H1 (cell line): ENCODE measurements around the gene AKAP12. TPM values are rescaled to one million over a fixed set of nuclear protein-coding genes. Genes with fewer than 3 reads are reported as not detected.

Source experiments
- CTCF ChIA-PET: fragments of 300-600 bp; sonication (Branson Sonifier 250); formaldehyde crosslinking; loops from one replicate; lab custom pipeline; 2021; ENCODE audit not compliant: partially characterized antibody; lab: Charles Lee
- POLR2A ChIA-PET: fragments of 300-600 bp; sonication (Branson Sonifier 250); formaldehyde crosslinking; loops from one replicate; lab custom pipeline; 2021; ENCODE audit warnings: inconsistent platforms; ENCODE audit not compliant: partially characterized antibody; lab: Charles Lee
- DNase-seq, 2 experiments: peaks; one replicate each; pipeline versions ENCODE4 v3.0.0 to v3.0.0-alpha.2; 2010 to 2022; ENCODE audit warnings: low spot score in 2 of 2, low read depth in 1 of 2, mixed read lengths in 1 of 2
- FAIRE-seq: peaks from 2 replicates; lab custom pipeline; 2011; peaks lifted over from hg19 to GRCh38; lab: Jason Lieb, UNC
- H2AFZ ChIP-seq: 2 replicates; pipeline ENCODE4 v1.8.1; 2012; ENCODE audit warnings: low read length, inconsistent platforms
- H2AK5ac ChIP-seq: 2 replicates; pipeline ENCODE4 v1.6.1; 2013; ENCODE audit warnings: low read depth, low read length
- H2BK120ac ChIP-seq: replicated peaks from 2 replicates; pipeline ENCODE3; 2013; ENCODE audit warnings: low read depth, low read length, inconsistent platforms
- H2BK12ac ChIP-seq: 2 replicates; pipeline ENCODE4 v1.6.1; 2013; ENCODE audit warnings: low read depth, low read length
- H2BK15ac ChIP-seq: 2 replicates; pipeline ENCODE4 v1.6.1; 2013; ENCODE audit warnings: low read length
- H2BK20ac ChIP-seq: 2 replicates; pipeline ENCODE4 v1.6.1; 2013; ENCODE audit warnings: low read length
- H2BK5ac ChIP-seq: 2 replicates; pipeline ENCODE4 v1.6.1; 2013; ENCODE audit warnings: low read depth, low read length
- H3K14ac ChIP-seq: 2 replicates; pipeline ENCODE4 v1.6.1; 2013; ENCODE audit warnings: inconsistent platforms; ENCODE audit not compliant: insufficient read length
- H3K18ac ChIP-seq: 2 replicates; pipeline ENCODE4 v1.6.1; 2013; ENCODE audit warnings: low read length; ENCODE audit errors: extremely low read depth
- H3K23ac ChIP-seq: 2 replicates; pipeline ENCODE4 v1.6.1; 2013; ENCODE audit warnings: inconsistent platforms; ENCODE audit not compliant: insufficient read length
- H3K23me2 ChIP-seq: 2 replicates; pipeline ENCODE4 v1.6.1; 2013; ENCODE audit warnings: low read depth, low read length
- H3K27ac ChIP-seq: 2 replicates; pipeline ENCODE4 v1.6.1; 2011; ENCODE audit warnings: low read depth, low read length, inconsistent platforms
- H3K27me3 ChIP-seq, 4 experiments: replicated peaks in 1 of 4; 1 replicate in 1 of 4; 2 replicates in 3 of 4; pipeline versions ENCODE4 v1.6.1 to v1.8.1; 2011 to 2013; ENCODE audit warnings: low read length in 3 of 4, mild to moderate bottlenecking in 3 of 4, inconsistent platforms in 2 of 4, mixed read lengths in 2 of 4, moderate library complexity in 1 of 4; ENCODE audit not compliant: control insufficient read depth in 3 of 4, insufficient read depth in 3 of 4; ENCODE audit errors: extremely low read depth in 1 of 4
- H3K36me3 ChIP-seq, 4 experiments: 2 replicates each; pipeline versions ENCODE4 v1.6.1 to v1.8.1; 2011 to 2013; ENCODE audit warnings: mild to moderate bottlenecking in 4 of 4, low read length in 3 of 4, moderate library complexity in 2 of 4, control low read depth in 1 of 4, inconsistent platforms in 1 of 4; ENCODE audit not compliant: insufficient read depth in 4 of 4, control insufficient read depth in 2 of 4
- H3K4ac ChIP-seq: replicated peaks from 2 replicates; pipeline ENCODE3; 2013; ENCODE audit warnings: low read length, low read depth, mixed read lengths, inconsistent platforms; ENCODE audit not compliant: insufficient read length
- H3K4me1 ChIP-seq, 4 experiments: replicated peaks in 1 of 4; 1 replicate in 1 of 4; 2 replicates in 3 of 4; pipeline versions ENCODE4 v1.6.1 to v1.8.1; 2011 to 2013; ENCODE audit warnings: low read length in 3 of 4, inconsistent platforms in 2 of 4, mixed read lengths in 1 of 4; ENCODE audit not compliant: insufficient read depth in 4 of 4, control insufficient read depth in 3 of 4
- H3K4me2 ChIP-seq, 2 experiments: 2 replicates each; pipeline versions ENCODE4 v1.6.1 to v1.8.1; 2011 to 2013; ENCODE audit warnings: low read depth in 2 of 2, low read length in 2 of 2, control low read depth in 1 of 2, inconsistent platforms in 1 of 2, mild to moderate bottlenecking in 1 of 2; ENCODE audit not compliant: insufficient read depth in 1 of 2
- H3K4me3 ChIP-seq, 4 experiments: fragments of 200-600, 300-600 bp in 1 of 4; sonication (generic), shearing (Covaris generic), sonication (Bioruptor Twin) in 1 of 4; 2 replicates each; pipeline versions ENCODE4 v1.5.1 to v1.8.1; 2011 to 2016; ENCODE audit warnings: low read length in 4 of 4, low read depth in 3 of 4, control low read depth in 2 of 4, inconsistent platforms in 2 of 4, mild to moderate bottlenecking in 2 of 4, mixed read lengths in 1 of 4, moderate library complexity in 1 of 4; ENCODE audit not compliant: insufficient read depth in 2 of 4; ENCODE audit errors: extremely low read depth in 1 of 4
- H3K56ac ChIP-seq: replicated peaks from 2 replicates; pipeline ENCODE3; 2013; ENCODE audit warnings: low read depth, mild to moderate bottlenecking, mixed read lengths, low read length, inconsistent platforms; ENCODE audit not compliant: insufficient read length
- H3K79me1 ChIP-seq: 2 replicates; pipeline ENCODE4 v1.6.1; 2013; ENCODE audit warnings: low read depth, low read length, control low read depth
- H3K79me2 ChIP-seq, 2 experiments: 2 replicates each; pipeline versions ENCODE4 v1.6.1 to v1.8.1; 2012 to 2013; ENCODE audit warnings: low read length in 2 of 2, mild to moderate bottlenecking in 2 of 2, inconsistent platforms in 1 of 2; ENCODE audit not compliant: insufficient read depth in 2 of 2, control insufficient read depth in 1 of 2
- H3K9ac ChIP-seq, 4 experiments: replicated peaks in 1 of 4; 1 replicate in 1 of 4; 2 replicates in 3 of 4; pipeline versions ENCODE4 v1.6.1 to v1.8.1; 2011 to 2013; ENCODE audit warnings: low read depth in 3 of 4, low read length in 3 of 4, control low read depth in 2 of 4, mild to moderate bottlenecking in 2 of 4, moderate library complexity in 2 of 4, inconsistent platforms in 1 of 4; ENCODE audit errors: extremely low read depth in 1 of 4
- H3K9me3 ChIP-seq, 2 experiments: 2 replicates each; pipeline versions ENCODE4 v1.6.1 to v1.8.1; 2012 to 2013; ENCODE audit warnings: mild to moderate bottlenecking in 2 of 2, moderate library complexity in 2 of 2, control low read depth in 1 of 2, inconsistent platforms in 1 of 2, low read depth in 1 of 2, low read length in 1 of 2, mixed read lengths in 1 of 2; ENCODE audit not compliant: insufficient read depth in 2 of 2
- H4K20me1 ChIP-seq, 2 experiments: replicated peaks in 1 of 2; 2 replicates each; pipeline versions ENCODE3 to v1.8.1; 2011 to 2013; ENCODE audit warnings: inconsistent platforms in 2 of 2, low read length in 2 of 2, mild to moderate bottlenecking in 1 of 2; ENCODE audit not compliant: insufficient read depth in 2 of 2, control insufficient read depth in 1 of 2
- H4K5ac ChIP-seq: 2 replicates; pipeline ENCODE4 v1.6.1; 2013; ENCODE audit warnings: low read length, low read depth, mixed read lengths, inconsistent platforms; ENCODE audit not compliant: insufficient read length
- H4K8ac ChIP-seq: 2 replicates; pipeline ENCODE4 v1.8.0; 2013; ENCODE audit warnings: mild to moderate bottlenecking, moderate library complexity, low read length, inconsistent platforms; ENCODE audit not compliant: insufficient read depth; ENCODE audit errors: extremely low read depth
- H4K91ac ChIP-seq: replicated peaks from 2 replicates; pipeline ENCODE3; 2013; ENCODE audit warnings: low read length, mixed read lengths, inconsistent platforms; ENCODE audit not compliant: insufficient read length
- CEBPB ChIP-seq: IDR thresholded peaks from 2 replicates; pipeline ENCODE4 v1.6.1; 2012; ENCODE audit warnings: low read depth, low read length
- CTBP2 ChIP-seq: IDR thresholded peaks from 2 replicates; pipeline ENCODE4 v1.7.0; 2011; ENCODE audit warnings: borderline replicate concordance, mild to moderate bottlenecking, moderate library complexity, mixed read lengths, low read length; ENCODE audit not compliant: insufficient read depth, insufficient read length
- EP300 ChIP-seq, 2 experiments: IDR thresholded peaks; 1 replicate in 1 of 2; 2 replicates in 1 of 2; pipeline ENCODE4 v1.6.1; 2011 to 2012; ENCODE audit warnings: low read depth in 2 of 2, low read length in 2 of 2, mild to moderate bottlenecking in 2 of 2, borderline replicate concordance in 1 of 2, inconsistent platforms in 1 of 2, moderate library complexity in 1 of 2
- KDM4A ChIP-seq: IDR thresholded peaks from one replicate; pipeline ENCODE4 v1.7.1; 2012; ENCODE audit warnings: low read depth, mild to moderate bottlenecking, moderate library complexity, low read length, inconsistent platforms; ENCODE audit not compliant: severe bottlenecking
- NRF1 ChIP-seq: IDR thresholded peaks from 2 replicates; pipeline ENCODE4 v1.6.1; 2011; ENCODE audit warnings: mild to moderate bottlenecking, low read depth, low read length, improper control_type of control experiment
- POLR2AphosphoS5 ChIP-seq: IDR thresholded peaks from 2 replicates; pipeline ENCODE4 v1.6.1; 2011; ENCODE audit warnings: low read depth, low read length
- RFX5 ChIP-seq: IDR thresholded peaks from 2 replicates; pipeline ENCODE4 v1.6.1; 2011; ENCODE audit warnings: low read depth, low read length, improper control_type of control experiment, borderline replicate concordance
- RNF2 ChIP-seq: fragments of 200-900, 300-1000 bp; sonication (generic); IDR thresholded peaks from 2 replicates; pipeline ENCODE4 v1.7.1; 2016; ENCODE audit warnings: borderline replicate concordance, low read depth, mild to moderate bottlenecking, antibody characterized with exemption, low read length; ENCODE audit not compliant: poor library complexity, severe bottlenecking; ENCODE audit errors: missing control alignments
- RXRA ChIP-seq: IDR thresholded peaks from 2 replicates; pipeline ENCODE4 v1.6.1; 2011; ENCODE audit warnings: low read depth, mild to moderate bottlenecking, low read length, moderate library complexity; ENCODE audit not compliant: insufficient read depth
- TCF12 ChIP-seq: IDR thresholded peaks from 2 replicates; pipeline ENCODE4 v1.6.1; 2011; ENCODE audit warnings: low read depth, mild to moderate bottlenecking, low read length
- WGBS, 2 experiments: shearing (Covaris generic) in 1 of 2; methylation state at CpG; one replicate each; pipeline versions ENCODE4 v1.1.6 to v1.1.7; 2013 to 2015; ENCODE audit warnings: low lambda C conversion rate in 2 of 2, mixed read lengths in 2 of 2, inconsistent platforms in 1 of 2, low coverage in 1 of 2, missing lambda C conversion rate in 1 of 2; ENCODE audit not compliant: insufficient replicate concordance in 2 of 2, insufficient coverage in 1 of 2, insufficient read length in 1 of 2; ENCODE audit errors: extremely low coverage in 1 of 2, missing lambda C conversion rate in 1 of 2; 5-methylcytosine and 5-hydroxymethylcytosine counted together
- polyA plus RNA-seq, 7 experiments: library from polyadenylated mRNA; depleted of rRNA in 3 of 7; stranded (reverse) in 5 of 7; unstranded in 2 of 7; fragments of >200 nt in 5 of 7; fragments of 200-250 nt in 2 of 7; gene quantifications; 1 replicate in 5 of 7; 2 replicates in 1 of 7; 4 replicates in 1 of 7; pipeline versions ENCODE4 v1.2.1 to v1.2.3, GENCODE V29; 2011 to 2013; ENCODE audit warnings: missing spikeins in 2 of 7, mixed read lengths in 2 of 7
- total RNA-seq: library from RNA; stranded (reverse); fragmentation: NEBNext Ultra II Directional; extraction: Animal tissue kit (Norgen Biotek cat#: 25700); gene quantifications from 2 replicates; pipeline ENCODE4 v1.2.1, GENCODE V29; 2021
- TF ChIP-seq, protein P1 (sequence below): IDR thresholded peaks from 2 replicates; pipeline ENCODE4 v1.6.1; 2012; ENCODE audit warnings: inconsistent platforms

Gene AKAP12
- total and polyA plus RNA-seq, 2 of the 8 experiments (the other 6 are each of a cell fraction or from before 2014, with no cell fraction given): 14.6 to 79.2 TPM

DNA sequence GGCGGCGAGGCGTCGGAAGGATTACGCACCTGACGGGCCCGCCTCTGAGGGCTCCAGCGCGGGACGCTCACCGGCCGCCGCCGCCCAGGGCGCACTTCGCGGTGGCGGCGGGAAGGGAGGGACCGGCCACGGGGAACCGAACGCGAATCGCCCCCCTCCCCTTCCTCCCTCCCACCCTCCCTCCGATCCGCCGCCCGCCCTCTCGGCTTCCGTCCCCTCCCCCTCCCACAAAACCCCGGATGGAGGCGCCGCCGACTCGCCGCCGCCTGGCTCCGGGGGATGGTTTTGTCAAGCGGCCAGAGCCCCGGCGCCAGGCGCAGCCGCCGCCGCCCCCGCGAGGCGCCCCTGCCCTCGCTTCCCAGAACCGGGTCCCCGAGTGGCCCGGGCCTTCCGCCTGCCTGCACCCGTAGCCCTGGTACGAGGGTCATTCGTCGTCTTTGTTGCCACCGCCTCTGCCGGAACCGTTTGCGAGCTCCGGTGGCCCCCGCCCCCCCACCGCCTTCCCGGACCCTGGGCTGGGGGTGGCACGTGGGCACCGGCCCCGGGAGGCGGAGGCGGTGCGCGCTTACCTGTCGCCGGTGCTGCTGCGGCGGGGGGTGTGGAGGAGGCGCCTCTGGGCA, 151.2 kb downstream of the AKAP12 start:
- Histone ChIP-seq H2BK120ac (no peak overlapping the region), H3K4me2 (peak overlapping the region; percentile 58 to 90), H3K4ac (peak overlapping the region; percentile 93), H2AK5ac (no peak overlapping the region), H3K18ac (peak overlapping the region; percentile 80), H3K14ac (no peak overlapping the region), H3K9me3 (no peaks in the 10 kb centered on the region), H4K20me1 (peaks cover 6 to 11% of the 10 kb centered on the region in 2 experiments), H4K91ac (peak overlapping the region; percentile 86), H3K36me3 (peaks cover 0 to 6% (median 0%) of the 10 kb centered on the region in 4 experiments; a peak in 3 of 8 replicates), H4K8ac (peak overlapping the region; percentile 98), H2BK5ac (peak overlapping the region; percentile 88; the same call in 1 of the 2 replicates), H3K79me1 (no peaks in the 10 kb centered on the region), H3K27me3 (no peaks in the 10 kb centered on the region), H2BK15ac (no peak overlapping the region), H2BK12ac (no peak overlapping the region), H3K79me2 (peaks cover 31 to 73% of the 10 kb centered on the region in 2 experiments), H3K23ac (no peak overlapping the region), H2BK20ac (no peak overlapping the region), H3K27ac (peak overlapping the region; percentile 97), H3K4me1 (peaks cover 0 to 9% (median 4%) of the 10 kb centered on the region in 4 experiments; a peak in 3 of 7 replicates), H3K9ac (peak overlapping the region; percentile 85 to 98 (median 93)), H4K5ac (peak overlapping the region; percentile 73), H2AFZ (no peak overlapping the region), H3K4me3 (peak overlapping the region; percentile 80 to 91 (median 85)), H3K23me2 (peaks cover 8% of the 10 kb centered on the region), H3K56ac (peak overlapping the region; percentile 71)
- ChIA-PET POLR2A (interaction anchor here (0.6 to 3.9 kb wide), 16 partner anchors 9 to 1849 kb away, joined by 3 to 31 read pairs (median 4); partner anchors contain the start of genes AKAP12 and RMND1), CTCF (no interaction called here)
- FAIRE-seq (no peak), DNase-seq (peak in 1 of 2 experiments; percentile 81)
- WGBS, 2 experiments: 0% methylated on average over 4 of the region's 78 CpGs; no CpG with 5 or more reads in 1 of the 2 experiments
- TF ChIP-seq RXRA (no peak), EP300 (IDR thresholded peaks at IDR 0.05; ENCODE audit: borderline replicate concordance in 1 of 2, low read depth in 2 of 2, low read length in 2 of 2) (no peak; a peak in 1 of 3 replicates), CTBP2 (no peak), POLR2AphosphoS5 (peak; percentile 51; the same call in 1 of the 2 replicates), RFX5 (no peak), CEBPB (no peak), TCF12 (no peak), NRF1 (no peak), KDM4A (no peak), RNF2 (no peak)
- TF ChIP-seq, protein P1, sequence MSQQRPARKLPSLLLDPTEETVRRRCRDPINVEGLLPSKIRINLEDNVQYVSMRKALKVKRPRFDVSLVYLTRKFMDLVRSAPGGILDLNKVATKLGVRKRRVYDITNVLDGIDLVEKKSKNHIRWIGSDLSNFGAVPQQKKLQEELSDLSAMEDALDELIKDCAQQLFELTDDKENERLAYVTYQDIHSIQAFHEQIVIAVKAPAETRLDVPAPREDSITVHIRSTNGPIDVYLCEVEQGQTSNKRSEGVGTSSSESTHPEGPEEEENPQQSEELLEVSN: 0 out of 2 replicates have a peak, but pooled peaks have one; percentile 5
